Thymus (tissue), 11 donors: ENCODE measurements around the gene HAPSTR1. TPM values are rescaled to one million over a fixed set of nuclear protein-coding genes. Genes with fewer than 3 reads are reported as not detected.

Experiments
- DNase-seq, 9 donors: peaks; one replicate each; pipeline ENCODE4 v3.0.0-alpha.2; 2013; ENCODE audit warnings: low spot score in 9 of 9, low read depth in 6 of 9, missing footprints in 1 of 9
- H3K27ac ChIP-seq, 2 donors: one replicate each; pipeline ENCODE4 v1.5.1; 2013; ENCODE audit warnings: control low read depth in 1 of 2, low read depth in 1 of 2, low read length in 1 of 2, mild to moderate bottlenecking in 1 of 2, moderate library complexity in 1 of 2
- H3K27me3 ChIP-seq, 2 donors: one replicate each; pipeline ENCODE4 v1.5.1; 2013; ENCODE audit warnings: low read length in 1 of 2; ENCODE audit not compliant: control insufficient read depth in 2 of 2, insufficient read depth in 1 of 2
- H3K36me3 ChIP-seq, 2 donors: one replicate each; pipeline ENCODE4 v1.5.1; 2013; ENCODE audit warnings: low read length in 1 of 2, mild to moderate bottlenecking in 1 of 2, moderate library complexity in 1 of 2; ENCODE audit not compliant: control insufficient read depth in 2 of 2, insufficient read depth in 2 of 2
- H3K4me1 ChIP-seq, 2 donors: one replicate each; pipeline ENCODE4 v1.5.1; 2013; ENCODE audit warnings: low read length in 2 of 2; ENCODE audit not compliant: control insufficient read depth in 2 of 2, insufficient read depth in 2 of 2
- H3K4me3 ChIP-seq, 2 donors: one replicate each; pipeline ENCODE4 v1.5.1; 2013; ENCODE audit warnings: low read length in 2 of 2, control low read depth in 1 of 2, mild to moderate bottlenecking in 1 of 2
- H3K9me3 ChIP-seq, 2 donors: one replicate each; pipeline ENCODE4 v1.5.1; 2013; ENCODE audit warnings: low read length in 1 of 2, mild to moderate bottlenecking in 1 of 2; ENCODE audit not compliant: control insufficient read depth in 2 of 2, insufficient read depth in 1 of 2
- WGBS: extraction: QIAGEN DNeasy Blood & Tissue Kit; methylation state at CpG from one replicate; pipeline ENCODE4 v1.1.7; 2013; 5-methylcytosine and 5-hydroxymethylcytosine counted together
- polyA plus RNA-seq: library from polyadenylated mRNA; stranded (reverse); fragments of 200-250 nt; gene quantifications from one replicate; pipeline ENCODE4 v1.2.3, GENCODE V29; 2013
- total RNA-seq: library from RNA; stranded (reverse); fragments of 120-200 nt; gene quantifications from one replicate; pipeline ENCODE4 v1.2.4, GENCODE V29; 2013
- donor health status: healthy.

The HAPSTR1 gene
- total and polyA plus RNA-seq, 2 donors = 20.8 to 33.7 TPM

DNA sequence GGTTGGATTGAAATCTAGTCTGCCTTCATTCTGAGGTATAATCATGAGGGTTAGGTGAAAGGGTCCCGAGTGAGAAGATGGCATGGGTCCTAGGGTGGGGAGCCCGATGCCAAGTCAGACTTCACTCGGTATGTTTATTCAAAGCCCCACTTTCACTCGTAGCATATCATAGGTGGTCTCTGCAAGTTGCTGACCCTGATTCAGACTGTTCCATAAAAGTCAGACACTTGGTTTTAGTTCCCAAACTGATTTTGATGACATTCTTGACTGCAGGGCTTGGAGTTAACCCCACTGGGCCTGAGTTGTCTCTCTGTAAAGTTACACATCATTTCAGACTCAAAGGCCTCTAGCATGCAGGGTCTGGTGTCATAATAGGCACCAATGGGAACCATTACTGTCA lies 17.8 kb downstream of the HAPSTR1 start:
- H3K36me3 ChIP-seq = peaks cover 36 to 49% of the 10 kb centered on the region in 2 donors

DNA sequence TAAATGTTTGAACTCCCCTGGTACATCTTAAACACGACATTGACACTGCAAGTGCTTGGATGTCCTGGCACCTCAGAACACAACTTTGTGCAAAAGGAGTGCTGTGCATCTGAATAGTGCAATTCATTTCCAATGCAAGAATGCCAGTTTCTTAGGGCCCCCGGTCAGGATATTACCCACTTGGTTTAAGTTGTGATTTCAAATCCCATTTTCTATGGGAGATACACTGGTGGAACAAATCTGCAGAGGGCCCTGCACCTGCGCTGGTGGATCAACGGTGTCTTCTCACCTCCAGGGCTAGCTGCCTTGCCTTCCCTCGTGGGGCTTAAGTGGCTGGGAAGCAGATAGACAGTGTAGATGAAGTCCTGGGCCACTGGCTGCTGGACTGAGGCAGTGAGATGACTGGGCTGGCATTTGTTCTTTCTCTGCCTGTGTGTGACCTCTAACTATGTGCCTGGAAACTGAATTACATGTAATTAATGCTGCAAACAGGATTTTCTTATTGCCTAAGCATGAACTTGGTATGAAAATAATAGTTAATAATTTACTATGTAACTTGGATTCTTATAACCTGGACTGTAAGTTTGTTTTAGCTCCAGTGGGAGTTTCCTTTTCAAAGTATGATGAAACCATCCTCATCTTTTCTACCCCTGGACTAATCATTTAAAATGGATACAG lies 20.9 kb downstream of the HAPSTR1 start:
- no peak for DNase-seq
- no peaks in the 10 kb centered on the region for H3K9me3 ChIP-seq
- no peak overlapping the region for H3K27ac ChIP-seq
- peaks cover 0 to 16% of the 10 kb centered on the region in 2 donors for H3K4me1 ChIP-seq
- H3K36me3 ChIP-seq = peaks cover 29 to 49% of the 10 kb centered on the region in 2 donors
- H3K27me3 ChIP-seq = no peaks in the 10 kb centered on the region
- H3K4me3 ChIP-seq = no peak overlapping the region
- WGBS = 93% methylated on average over 5 of the region's 5 CpGs

More for the DNA sequence above, 17.8 kb downstream of the HAPSTR1 start:
- H3K4me1 ChIP-seq = peaks cover 0 to 13% of the 10 kb centered on the region in 2 donors
- H3K4me3 ChIP-seq = no peak overlapping the region
- H3K27ac ChIP-seq = no peak overlapping the region
- DNase-seq = no peak
- H3K9me3 ChIP-seq = no peaks in the 10 kb centered on the region
- WGBS = 97% methylated on average over 4 of the region's 4 CpGs
- no peaks in the 10 kb centered on the region for H3K27me3 ChIP-seq

DNA sequence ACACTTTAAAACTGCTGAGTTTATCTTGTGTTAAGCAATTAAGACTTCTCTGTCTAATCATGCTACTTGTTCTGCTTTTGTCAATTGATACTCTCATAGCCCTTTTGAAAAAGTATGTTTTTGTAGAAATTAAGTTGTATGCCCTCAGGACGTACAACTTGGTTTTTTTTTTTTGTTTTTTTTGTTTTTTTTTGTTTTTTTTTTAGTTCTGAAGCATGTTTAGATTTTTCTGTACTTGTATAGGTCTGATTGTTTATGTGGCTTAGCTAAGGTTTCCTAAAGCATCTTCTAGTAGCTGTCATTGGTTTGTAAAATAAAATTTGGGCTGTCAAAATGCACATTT lies 21.4 kb downstream of the HAPSTR1 start:
- no peak for DNase-seq
- 86% methylated on average over 1 of the region's 1 CpG for WGBS
- H3K4me3 ChIP-seq = no peak overlapping the region
- no peaks in the 10 kb centered on the region for H3K27me3 ChIP-seq
- peaks cover 0 to 16% of the 10 kb centered on the region in 2 donors for H3K4me1 ChIP-seq
- no peaks in the 10 kb centered on the region for H3K9me3 ChIP-seq
- H3K36me3 ChIP-seq = peaks cover 29 to 49% of the 10 kb centered on the region in 2 donors
- no peak overlapping the region for H3K27ac ChIP-seq

DNA sequence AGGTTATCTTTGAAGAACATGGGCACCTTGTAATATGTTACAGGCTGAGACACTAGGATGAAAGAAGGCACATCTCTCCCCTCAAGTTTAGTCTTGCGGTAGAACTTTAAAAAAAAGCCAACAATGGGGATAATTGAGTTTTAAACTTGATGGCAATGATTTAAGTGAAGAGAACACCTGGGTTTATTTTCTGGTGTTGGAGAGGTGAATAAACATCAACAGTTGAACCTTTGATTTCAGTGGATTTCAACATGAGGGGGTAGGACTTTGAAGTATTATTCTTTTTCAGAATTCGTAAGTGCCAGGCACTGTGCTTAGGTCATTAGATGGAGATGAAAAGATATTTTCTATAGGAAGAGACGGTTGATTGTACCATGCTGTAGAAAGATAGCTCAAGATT lies 22.3 kb downstream of the HAPSTR1 start:
- 21% methylated on average over 3 of the region's 3 CpGs for WGBS
- Histone ChIP-seq H3K9me3 (no peaks in the 10 kb centered on the region), H3K27me3 (no peaks in the 10 kb centered on the region), H3K4me1 (peaks cover 0 to 16% of the 10 kb centered on the region in 2 donors), H3K36me3 (peaks cover 24 to 40% of the 10 kb centered on the region in 2 donors), H3K27ac (no peak overlapping the region), H3K4me3 (no peak overlapping the region)
- peak in 1 of 9 donors; percentile 41 for DNase-seq

DNA sequence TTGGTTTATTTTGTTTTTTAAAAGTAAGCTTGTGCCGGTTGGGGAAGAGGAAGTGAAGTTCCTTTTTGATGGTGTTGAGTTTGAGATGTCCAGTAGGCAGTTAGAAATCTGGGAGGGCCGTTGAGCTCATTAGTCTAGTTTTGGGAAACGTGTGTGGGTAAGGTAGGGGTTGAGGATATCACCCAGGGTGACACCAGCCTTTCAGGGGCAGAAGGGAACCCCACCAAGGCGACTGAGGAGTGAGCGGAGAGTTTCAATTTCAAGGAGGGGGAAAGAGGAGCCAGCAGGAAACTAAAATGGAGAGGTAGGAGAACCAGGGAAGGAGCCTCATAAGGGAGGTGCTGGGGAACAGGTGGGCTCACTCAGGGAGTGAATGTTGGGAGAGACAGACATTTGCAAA lies 22.7 kb downstream of the HAPSTR1 start:
- Histone ChIP-seq H3K9me3 (no peaks in the 10 kb centered on the region), H3K4me3 (no peak overlapping the region), H3K36me3 (peaks cover 22 to 36% of the 10 kb centered on the region in 2 donors), H3K27ac (no peak overlapping the region), H3K4me1 (peaks cover 0 to 16% of the 10 kb centered on the region in 2 donors), H3K27me3 (no peaks in the 10 kb centered on the region)
- WGBS = 56% methylated on average over 5 of the region's 5 CpGs
- DNase-seq = no peak

DNA sequence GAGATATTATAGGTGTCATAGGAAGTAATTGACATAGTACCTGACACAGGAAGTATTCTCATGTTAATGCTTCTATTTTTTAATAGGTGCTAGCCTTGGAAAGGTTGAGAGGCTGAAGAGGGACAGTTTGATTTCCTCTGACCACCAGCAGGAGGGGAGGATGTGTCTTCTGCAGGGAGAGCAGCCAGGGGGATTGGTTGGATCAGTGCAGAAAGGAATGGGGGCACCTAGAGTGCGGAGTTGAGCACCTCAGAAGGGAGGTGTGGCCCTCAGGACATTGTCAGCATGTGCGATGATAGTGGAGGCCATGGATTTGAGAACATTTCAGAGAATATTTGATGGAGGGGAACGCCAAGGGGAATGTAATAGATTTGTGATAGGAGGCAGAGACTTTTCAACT lies 23.4 kb downstream of the HAPSTR1 start:
- Histone ChIP-seq H3K36me3 (peaks cover 22 to 34% of the 10 kb centered on the region in 2 donors), H3K4me1 (peaks cover 0 to 16% of the 10 kb centered on the region in 2 donors), H3K27me3 (no peaks in the 10 kb centered on the region), H3K9me3 (no peaks in the 10 kb centered on the region), H3K4me3 (no peak overlapping the region), H3K27ac (no peak overlapping the region)
- 98% methylated on average over 3 of the region's 3 CpGs for WGBS
- DNase-seq = no peak

DNA sequence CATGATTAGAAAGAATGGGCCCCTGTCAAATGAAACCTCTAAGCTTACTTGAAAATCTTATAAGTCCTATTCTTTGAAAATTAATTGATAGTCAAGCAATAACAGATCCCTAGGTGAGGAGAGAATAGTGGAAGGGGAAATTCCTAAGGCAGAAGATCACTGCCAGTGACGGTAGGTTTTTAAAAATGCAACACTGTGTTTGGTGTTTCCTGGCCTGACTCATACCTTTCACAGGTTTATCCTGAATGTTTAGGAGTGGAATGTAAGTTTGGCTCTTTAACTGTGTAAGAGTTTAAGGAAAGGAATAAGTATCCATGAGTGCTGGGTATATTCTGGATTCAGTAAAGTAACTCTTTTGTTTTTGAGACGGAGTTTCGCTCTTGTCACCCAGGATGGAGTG lies 23.8 kb downstream of the HAPSTR1 start:
- H3K4me1 ChIP-seq = peaks cover 0 to 16% of the 10 kb centered on the region in 2 donors
- no peaks in the 10 kb centered on the region for H3K9me3 ChIP-seq
- peaks cover 22 to 34% of the 10 kb centered on the region in 2 donors for H3K36me3 ChIP-seq
- no peak overlapping the region for H3K27ac ChIP-seq
- 94% methylated on average over 3 of the region's 3 CpGs for WGBS
- H3K4me3 ChIP-seq = no peak overlapping the region
- no peaks in the 10 kb centered on the region for H3K27me3 ChIP-seq
- no peak for DNase-seq

DNA sequence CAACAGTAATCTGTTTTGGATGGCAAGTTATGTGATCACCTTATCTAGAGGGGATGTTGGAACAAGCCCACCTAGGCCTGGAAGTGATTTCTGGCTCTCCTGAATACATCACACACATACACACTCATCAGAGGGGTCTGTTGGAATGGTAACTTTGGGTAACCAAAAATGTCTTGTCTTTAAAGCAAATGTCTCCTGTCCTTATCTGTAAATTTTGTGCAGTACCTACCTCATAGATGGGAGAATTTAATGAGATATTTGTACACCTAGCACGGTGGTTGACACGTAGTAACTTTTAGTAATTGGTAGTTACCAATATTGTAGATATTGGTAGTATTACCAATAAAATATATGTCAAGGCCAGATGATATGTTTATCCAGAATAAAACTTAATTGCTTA lies 24.7 kb downstream of the HAPSTR1 start:
- H3K27ac ChIP-seq = no peak overlapping the region
- over 99% methylated on average over 2 of the region's 2 CpGs for WGBS
- H3K36me3 ChIP-seq = peaks cover 22 to 32% of the 10 kb centered on the region in 2 donors

DNA sequence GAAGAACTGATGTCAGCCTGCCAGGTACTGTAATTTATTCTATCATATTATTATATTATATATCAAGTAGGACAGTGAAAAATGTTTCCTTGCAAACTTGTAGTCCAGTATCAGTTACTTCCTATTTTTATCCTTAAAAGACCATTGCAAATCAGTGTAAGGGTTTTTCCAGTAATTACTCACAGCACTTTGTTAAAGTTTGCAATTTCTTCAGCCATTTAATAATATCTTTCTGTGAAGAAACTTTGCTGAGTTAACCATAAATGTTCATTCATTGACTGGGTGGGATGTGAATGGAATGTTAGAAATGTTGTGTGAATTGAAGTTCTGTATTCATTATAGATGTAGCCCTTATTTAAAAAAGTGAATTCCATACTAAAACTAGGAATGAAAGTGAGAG lies 26.7 kb downstream of the HAPSTR1 start:
- Histone ChIP-seq H3K4me3 (no peak overlapping the region), H3K36me3 (peaks cover 38 to 43% of the 10 kb centered on the region in 2 donors), H3K27me3 (no peaks in the 10 kb centered on the region), H3K27ac (no peak overlapping the region), H3K9me3 (no peaks in the 10 kb centered on the region), H3K4me1 (peaks cover 0 to 10% of the 10 kb centered on the region in 2 donors)
- no peak for DNase-seq

More for the DNA sequence above, 24.7 kb downstream of the HAPSTR1 start:
- H3K9me3 ChIP-seq = no peaks in the 10 kb centered on the region
- no peak for DNase-seq
- no peak overlapping the region for H3K4me3 ChIP-seq
- H3K4me1 ChIP-seq = peaks cover 0 to 16% of the 10 kb centered on the region in 2 donors
- no peaks in the 10 kb centered on the region for H3K27me3 ChIP-seq
